ENCODE data around the gene ITGA11.

ITGA11 gene

DNA sequence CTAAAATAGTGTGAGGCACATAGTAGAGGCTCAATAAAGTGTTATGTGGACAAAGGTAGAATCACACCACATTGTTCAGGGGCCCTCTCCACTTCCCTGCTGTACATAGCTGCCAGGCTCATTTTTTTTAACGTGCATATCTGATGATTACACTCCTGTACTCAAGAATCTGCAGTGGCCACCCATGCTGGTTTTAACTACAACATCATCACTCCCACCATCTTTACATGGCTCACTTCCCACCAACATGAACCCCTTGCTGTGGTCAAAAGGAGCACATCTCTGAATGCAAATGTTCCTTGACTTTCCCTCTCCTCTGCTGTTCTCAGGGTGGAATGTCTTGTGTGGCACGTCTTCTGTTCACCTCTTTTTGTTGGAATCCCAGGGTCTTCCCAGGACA lies 77.7 kb downstream of the ITGA11 start:
- intact Hi-C loops (cut with DNase I): no loop called here

DNA sequence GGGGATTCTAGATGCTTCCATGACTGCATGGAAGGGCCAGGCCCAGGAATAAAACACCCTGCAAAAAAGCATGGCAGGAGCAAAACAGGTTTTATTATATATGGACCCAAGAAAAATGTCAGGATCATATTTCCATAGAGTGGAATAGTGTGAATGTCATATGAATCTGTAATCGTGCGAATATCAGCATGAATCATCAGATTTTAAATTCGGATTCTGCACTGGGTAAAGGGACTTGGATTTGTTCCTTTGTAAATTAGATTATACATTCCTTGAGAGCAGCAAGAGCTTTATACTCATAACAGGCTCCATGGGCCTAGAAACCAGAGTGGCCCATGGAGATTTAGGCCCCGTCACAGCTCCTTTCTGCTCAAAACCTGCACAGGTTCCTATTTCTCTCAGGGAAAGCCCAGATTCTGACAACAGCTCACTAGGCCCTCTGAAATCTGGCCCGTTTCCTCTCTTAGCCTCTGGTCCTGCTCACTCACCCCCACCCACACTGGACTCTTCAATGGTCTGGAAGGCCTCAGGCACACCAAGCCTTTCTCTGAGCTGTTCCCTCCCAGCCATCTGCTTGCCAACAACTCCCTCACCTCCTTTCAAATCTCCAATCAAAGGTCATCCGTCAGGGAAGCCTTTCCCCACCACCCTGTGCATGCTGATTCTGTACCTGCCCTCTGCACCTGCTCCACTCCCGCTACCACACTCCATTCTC lies 78.4 kb downstream of the ITGA11 start:
- intact Hi-C loops (cut with DNase I): no loop called here

More for the DNA sequence above, 77.7 kb downstream of the ITGA11 start:
- no peak for DNase-seq

DNA sequence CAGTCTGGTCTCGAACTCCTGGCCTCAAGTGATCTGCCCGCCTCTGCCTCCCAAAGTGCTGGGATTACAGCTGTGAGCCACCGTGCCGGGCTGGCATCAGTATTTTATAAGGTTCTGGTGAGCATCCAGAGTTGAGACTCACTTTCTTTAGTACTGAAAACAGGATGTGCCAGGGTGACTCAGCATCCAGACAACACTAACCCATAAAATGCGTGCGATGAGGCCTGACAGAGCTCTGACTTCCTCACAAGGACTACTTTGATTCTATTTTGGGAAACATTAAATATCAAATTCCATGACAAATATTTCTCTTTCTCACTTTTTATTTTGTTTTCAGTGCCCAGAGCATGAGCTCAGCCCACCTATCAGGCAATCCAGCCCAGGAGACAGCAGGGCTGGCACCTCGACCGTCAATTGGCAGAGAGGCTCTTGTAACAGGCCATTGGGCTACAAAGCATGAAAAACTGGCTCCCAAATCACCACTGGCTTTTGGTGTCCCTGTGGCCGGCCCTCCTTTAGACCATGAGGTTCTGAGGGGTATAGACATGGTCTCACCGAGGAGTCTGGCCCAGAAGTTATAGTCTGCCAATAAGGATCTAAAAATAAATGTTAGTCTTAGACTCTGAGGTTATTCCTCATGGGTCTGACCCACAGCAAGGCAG lies 79.4 kb downstream of the ITGA11 start:
- intact Hi-C loops (cut with DNase I): no loop called here
- peak in 3 of 42 donors; percentile 23 to 57 (median 30) for DNase-seq

More for the DNA sequence above, 78.4 kb downstream of the ITGA11 start:
- no peak for DNase-seq

DNA sequence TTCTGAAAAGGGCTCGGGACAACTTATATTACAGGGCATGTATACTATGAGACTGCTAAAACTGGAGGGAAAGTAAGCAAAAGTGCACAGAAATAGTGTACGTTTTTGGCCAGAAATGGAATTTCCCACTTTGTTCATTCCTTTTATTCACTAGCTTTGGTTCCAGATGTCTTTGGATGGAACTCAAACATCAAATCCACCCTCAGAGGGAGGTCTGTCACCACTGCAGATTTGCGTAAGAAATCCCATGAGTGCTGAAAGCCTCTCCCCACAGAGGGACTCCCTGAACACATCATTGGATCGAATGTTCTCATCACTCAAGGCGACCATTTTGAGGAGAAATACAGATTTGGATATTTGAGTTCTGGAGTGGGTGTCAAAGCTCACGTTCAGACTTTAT lies 82.8 kb downstream of the ITGA11 start:
- no peak for DNase-seq
- intact Hi-C loops (cut with DNase I): no loop called here

DNA sequence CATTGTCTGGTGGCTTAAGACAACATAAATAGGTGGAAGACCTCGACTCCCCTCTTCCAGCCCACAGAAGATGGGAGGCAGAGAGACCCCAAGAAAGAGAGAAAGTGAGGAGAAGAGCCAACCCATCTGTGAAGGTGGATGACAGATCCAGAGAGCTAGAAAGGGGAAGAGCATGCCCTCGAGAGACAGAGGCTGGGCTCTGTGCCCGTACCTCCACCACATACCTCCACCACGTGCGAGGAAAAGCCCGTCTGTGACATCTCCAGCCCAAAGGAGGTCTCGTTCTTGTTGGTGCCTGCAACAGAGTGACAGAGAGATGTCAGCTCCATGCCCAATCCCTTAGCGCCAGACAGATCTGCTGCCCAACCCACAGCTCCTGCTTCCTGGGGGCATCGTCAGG lies 83.4 kb downstream of the ITGA11 start:
- DNase-seq: no peak

DNA sequence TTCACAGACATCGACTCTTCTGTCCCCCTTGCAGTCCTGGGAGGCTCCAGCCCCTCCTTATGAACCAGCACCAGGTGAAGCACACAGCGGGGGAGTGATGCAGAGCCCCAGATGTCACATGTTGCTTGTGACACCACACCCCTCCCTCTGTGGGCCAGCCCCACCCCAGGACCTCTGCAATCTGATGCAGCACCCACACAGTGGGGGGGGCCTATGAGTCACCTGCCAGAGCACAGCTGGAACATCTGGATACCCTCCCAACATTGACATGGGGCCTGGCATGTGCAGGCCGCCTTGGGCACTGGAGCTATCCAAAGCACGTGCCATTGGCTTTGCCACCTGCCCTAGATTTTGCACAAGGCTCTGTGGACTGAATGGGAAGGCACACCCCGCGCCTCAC lies 83.9 kb downstream of the ITGA11 start:
- DNase-seq: no peak
- intact Hi-C loops (cut with DNase I): no loop called here

More for the DNA sequence above, 83.4 kb downstream of the ITGA11 start:
- intact Hi-C loops (cut with DNase I): no loop called here

DNA sequence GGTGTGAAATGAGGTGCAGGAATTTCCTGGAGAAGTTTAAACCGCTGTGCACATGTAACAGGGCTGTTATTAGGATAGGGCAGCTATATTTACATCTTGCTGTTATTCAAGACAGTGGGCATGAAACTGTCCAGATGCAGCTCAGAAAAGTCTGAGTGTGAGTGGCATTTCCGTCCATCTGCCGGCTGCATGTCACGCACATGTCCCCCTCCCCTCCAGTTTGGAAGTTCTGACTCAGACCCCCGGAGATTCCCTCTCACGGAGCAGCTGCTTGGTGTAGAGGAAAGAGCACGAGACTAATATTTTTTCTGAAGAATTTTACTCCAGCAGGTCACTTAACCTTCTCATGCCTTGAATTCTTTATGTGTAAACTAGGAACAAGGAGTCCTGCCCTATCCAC lies 84.6 kb downstream of the ITGA11 start:
- DNase-seq: no peak
- intact Hi-C loops (cut with DNase I): no loop called here

DNA sequence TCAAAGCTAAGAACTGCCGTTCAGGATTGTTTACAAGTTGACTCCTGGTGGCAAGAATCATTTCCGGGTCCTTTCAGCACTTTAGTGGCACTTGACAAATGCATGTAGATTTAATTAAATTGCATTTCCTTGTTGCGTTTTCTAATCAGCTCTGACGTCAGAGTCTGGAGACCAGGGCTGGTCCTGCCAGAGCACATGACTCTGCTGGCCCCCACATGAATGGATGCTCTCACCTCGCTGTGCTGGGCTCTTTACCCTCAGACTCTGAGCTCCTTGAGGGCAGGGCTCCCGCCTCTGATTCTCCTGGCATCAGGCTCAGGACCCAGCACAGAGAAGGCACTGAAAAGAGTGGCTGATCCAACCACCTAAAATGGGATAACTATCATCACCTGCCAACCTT lies 85.0 kb downstream of the ITGA11 start:
- no peak for DNase-seq
- intact Hi-C loops (cut with DNase I): no loop called here

DNA sequence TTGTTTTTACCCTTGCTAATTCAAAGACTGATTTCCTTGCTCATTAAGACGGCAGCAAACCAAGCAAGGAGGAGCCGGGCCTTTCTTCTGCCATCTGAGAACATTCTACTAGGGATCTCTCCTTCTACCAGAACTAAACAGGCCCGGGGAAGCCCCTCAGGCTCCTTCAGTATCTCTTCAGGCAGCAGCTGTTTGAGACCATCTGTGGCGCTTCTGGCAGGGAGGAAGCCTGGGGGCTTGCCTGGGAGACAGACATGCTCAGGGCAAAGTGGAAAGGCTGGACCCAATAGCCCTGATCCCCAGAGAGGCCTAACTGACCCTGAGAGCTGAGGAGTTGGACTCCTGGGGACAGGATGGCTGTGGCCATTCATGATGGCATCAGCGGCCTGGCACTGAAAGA lies 86.5 kb downstream of the ITGA11 start:
- no peak for DNase-seq
- intact Hi-C loops (cut with DNase I): no loop called here

DNA sequence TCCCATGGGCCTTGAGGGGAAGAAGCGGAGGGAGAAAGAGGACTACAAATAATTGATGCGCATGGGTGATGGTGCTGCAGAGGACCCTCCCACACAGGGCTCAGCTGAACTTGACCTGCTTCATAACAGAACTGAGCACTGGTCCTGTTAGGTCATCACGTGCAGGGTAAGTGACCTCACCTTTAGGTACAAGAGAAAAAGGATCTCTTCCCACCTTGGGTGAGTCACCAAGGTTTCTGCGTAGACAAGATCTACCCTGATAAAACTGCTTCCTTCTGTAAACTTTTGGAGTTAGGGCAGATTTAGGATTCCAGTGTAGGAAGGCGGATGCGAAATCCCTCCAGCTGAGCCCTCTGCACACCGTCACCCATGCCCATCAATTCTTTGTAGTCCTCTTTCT lies 87.4 kb downstream of the ITGA11 start:
- intact Hi-C loops (cut with DNase I): no loop called here
- no peak for DNase-seq

DNA sequence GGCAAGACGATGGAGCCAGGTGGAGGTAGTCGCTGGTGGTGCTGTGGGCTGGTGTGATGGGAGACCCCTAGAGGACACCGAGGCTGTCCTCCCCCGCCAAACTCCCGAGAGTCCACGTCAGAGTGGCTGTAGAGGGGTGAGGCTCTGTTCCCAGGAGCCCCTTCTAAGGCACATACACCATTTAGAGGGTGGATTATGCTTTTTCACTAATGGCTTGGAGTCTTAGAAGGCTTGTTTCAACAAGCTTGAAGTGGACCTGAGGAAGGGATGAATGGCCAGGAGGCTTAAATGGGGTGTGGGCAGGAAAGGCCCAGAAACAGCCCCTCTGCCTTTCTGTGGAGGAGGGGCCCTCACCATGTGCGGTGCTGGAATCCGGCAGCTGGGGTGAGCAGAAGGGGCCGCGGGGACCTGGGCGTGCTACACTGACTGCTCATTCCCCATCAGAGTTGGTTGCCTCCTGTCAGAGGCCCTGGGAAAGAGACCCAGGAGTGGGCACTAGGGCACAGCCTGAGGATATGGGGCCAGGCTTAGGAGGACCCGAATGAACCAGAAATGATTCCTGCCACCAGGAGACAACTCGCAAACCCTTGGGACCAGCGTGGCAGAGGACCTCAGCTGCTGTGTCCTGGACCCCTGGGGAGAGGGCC lies 88.3 kb downstream of the ITGA11 start:
- DNase-seq: no peak
- intact Hi-C loops (cut with DNase I): no loop called here

DNA sequence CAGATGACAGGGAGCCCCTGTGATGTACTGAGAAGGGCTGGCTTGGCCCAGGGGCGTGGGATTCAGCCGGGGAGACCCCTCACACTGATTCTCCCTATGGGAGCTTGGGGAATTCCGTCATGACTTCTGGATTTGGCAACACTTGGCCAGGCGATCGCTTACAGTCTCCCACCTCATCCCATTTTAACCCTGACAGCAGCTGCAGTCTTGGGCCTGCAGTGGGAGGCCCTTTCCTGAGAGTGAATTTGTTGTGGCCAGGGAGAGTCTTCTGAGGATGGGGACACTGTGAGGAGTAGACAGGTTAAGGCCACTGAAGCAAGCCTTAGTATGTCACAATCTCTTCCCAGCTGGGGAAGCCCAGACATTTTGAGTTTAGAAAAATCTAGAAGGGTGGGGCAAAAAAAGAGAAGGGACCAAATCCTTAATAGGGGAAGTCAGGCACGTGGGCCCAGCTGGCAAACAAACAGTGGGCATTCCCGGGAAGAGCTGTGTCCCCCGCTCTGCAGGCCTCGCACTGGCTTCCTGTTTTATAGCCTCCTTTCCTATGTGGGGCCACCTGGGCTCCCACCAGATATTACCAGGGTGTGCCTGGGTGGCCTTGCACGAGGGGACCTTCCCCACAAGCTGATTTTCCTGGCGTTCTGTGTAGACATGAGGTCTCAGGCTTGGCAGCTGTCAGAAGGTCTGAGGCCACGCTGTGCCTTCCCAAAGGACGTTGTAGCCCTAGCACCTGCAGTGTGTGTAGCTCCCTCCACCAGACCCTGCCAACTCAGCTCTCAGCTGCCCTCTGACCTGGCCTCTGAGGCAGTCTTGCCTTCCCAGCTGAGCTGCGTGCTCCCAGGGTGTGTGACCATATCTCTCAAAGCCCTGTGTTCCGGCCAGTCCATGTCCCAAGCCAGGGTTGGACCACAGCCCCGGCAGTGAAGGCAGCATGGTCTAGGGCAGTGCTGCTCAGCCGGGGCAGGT lies 89.9 kb downstream of the ITGA11 start:
- intact Hi-C loops (cut with DNase I): no loop called here
- DNase-seq: no peak

DNA sequence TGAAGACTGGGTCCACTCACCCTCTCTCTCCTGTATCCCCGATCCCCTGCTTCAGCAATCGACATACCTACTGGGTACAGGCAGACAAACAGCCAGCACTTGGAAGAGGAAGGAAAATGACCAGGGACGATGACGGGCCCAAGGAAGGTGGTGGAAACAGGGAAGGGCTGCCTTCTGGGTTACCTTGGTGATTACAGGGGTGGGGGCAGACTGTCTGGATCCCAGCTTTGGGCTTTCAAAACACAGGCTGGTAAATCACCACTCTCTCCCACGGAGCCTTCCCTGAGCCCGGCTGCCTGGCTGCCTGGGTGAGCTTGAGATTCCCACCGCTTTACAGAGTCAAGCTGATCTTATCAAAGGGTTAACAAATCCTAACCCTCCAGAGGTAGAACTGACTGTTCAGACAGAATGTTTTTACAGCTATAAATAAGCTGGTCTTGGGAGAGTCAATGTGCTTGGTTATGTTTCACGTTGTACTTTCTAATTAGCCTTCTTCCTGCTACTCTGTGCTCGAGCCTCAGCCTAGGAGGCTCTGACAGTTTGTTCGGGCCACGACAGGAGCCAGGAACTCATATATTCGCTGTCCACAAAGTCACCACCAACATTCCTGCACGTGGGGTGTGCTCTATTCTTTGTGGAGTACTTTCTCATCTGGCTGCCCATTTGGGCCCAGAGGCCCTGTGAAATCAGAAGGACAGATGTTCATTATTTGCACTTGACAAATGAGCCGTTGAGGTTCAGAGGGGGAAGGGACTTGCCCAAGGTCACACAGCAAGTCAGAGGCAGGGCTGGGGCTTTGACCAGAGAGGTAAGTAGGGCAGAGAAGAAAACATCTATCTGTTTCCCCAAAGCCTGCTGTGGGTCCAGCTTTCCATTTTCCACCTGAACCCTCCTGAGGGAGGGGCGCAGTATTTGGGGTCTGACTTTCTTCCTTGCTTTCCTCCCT lies 91.0 kb downstream of the ITGA11 start:
- intact Hi-C loops (cut with DNase I): no loop called here
- DNase-seq: no peak

DNA sequence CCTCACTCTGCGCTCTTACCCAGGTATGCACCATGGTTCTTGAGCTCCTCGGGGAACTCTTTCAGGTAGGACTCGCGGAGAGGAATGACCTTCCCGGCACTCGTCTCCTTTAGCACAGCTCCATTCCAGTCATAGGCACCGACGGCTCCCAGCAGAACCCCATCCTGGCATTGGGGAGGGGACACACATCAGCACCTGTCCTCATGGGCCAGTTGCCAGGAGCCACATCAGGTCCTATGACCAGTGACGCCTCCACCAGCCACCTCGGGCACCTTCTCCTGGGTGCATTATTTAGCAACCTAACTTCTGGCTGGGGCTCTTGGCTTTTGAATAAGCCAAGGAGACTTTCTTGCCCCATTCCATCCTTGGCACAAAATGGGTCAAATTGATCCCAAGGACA lies 92.5 kb downstream of the ITGA11 start:
- no peak for DNase-seq
- intact Hi-C loops (cut with DNase I): no loop called here

DNA sequence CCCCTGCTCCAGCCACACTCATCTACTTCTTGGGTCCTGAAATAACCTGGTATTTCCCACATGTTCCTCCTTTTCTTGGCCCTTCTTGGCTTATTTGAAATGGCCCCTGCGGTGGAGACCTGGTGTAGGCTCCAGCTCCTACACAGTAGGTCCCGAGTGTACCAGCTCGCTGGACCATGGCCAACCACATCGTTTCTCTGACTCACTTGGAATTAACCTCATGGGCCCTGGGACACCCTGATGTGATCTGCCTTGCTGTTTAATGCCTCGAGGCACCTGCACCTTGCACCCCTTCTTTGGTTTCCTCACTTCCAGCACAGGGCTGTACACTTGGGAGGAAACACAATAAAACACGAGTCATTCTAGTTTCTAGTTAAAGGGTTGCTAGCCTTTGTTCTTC lies 94.1 kb downstream of the ITGA11 start:
- DNase-seq: no peak
- intact Hi-C loops (cut with DNase I): no loop called here

DNA sequence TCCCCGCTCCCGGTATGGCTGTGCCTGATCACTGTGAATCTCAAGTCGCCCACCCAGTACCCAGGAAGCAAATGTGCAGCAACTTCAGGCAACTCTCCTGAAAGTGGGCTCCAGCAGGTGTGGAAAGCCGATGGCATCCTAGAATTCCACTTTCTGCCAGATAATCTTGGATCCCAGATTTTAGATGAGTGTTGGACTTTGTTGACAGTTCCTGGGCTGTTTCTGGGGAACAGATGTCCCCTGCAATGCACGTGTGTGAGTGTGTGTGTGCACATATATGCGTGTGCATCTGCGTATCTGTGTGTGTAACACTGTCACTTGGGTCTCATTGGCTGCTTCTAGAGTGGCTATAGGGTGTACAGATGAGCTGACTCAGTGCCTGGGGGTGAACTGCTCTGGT lies 95.4 kb downstream of the ITGA11 start:
- no peak for DNase-seq
- intact Hi-C loops (cut with DNase I): no loop called here

DNA sequence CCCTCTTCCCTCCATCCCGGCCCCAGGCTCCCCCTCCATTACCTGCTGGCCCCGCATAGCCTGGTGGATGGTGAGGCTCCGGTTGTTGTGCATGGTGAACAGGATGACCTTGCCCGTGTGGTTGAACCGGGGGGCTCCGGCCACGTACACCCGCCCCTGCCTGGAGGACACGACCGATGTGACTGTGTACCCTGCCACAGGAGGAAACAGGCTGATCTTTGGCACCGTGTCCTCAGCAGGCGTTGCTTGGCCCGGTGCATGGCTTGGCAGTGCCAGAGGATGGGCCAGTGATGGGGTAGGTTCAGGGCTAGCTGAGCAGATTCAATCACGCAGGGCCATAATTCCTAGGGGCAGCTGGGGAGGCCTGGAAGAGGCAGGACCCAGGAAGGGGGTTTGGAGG lies 96.3 kb downstream of the ITGA11 start:
- intact Hi-C loops (cut with DNase I): no loop called here
- DNase-seq: peak in 3 of 42 donors; percentile 12 to 47 (median 22)

DNA sequence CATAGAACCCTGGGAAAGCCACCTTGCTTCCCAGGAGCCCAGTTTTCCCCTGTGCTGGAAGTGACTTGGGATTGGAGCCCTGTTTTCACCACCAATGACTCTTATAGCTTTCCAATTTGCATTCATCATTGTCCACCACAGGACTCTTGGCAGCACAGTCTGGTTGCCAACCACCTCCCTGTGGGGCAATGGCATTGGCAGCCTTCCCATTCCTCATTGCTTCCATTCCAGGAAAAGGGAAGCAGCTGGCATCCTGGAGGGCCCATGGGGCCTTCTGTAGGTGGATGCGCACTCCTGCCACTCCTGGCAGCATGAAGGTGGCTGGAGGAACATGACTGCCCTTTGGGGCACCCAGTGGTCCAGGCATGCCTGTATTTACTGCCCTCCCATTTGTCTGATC lies 96.7 kb downstream of the ITGA11 start:
- intact Hi-C loops (cut with DNase I): no loop called here
- peak in 27 of 42 donors; percentile 15 to 70 (median 39) for DNase-seq
